ENCODE data around the gene PMPCB.
A peak's percentile ranks its signal among the peaks of the same experiment; 100 is the strongest.

GRCh38 chr7:103296901-103297836, at the start of gene PMPCB:
- peak; percentile 97 for TF ChIP-seq CTCF (IDR thresholded peaks at IDR 0.05; ENCODE audit: poor library complexity, severe bottlenecking)
- peak; percentile 78 for TF ChIP-seq REST (IDR thresholded peaks at IDR 0.05; ENCODE audit: borderline replicate concordance)
- TF ChIP-seq EP300 (conservative IDR thresholded peaks at IDR 0.05; ENCODE audit: poor library complexity, severe bottlenecking): peak; percentile 25
- TF ChIP-seq POLR2AphosphoS5 (IDR thresholded peaks at IDR 0.05): peak; percentile 93
- peak; percentile 96 for TF ChIP-seq TAF1 (IDR thresholded peaks at IDR 0.05; ENCODE audit: low read depth)
- no peak for TF ChIP-seq EZH2 (IDR thresholded peaks at IDR 0.05; ENCODE audit: borderline replicate concordance, insufficient read depth, low read length, poor library complexity, severe bottlenecking)
- peak; percentile 69 for TF ChIP-seq RAD21 (conservative IDR thresholded peaks at IDR 0.05)
- peak; percentile 77 for TF ChIP-seq MXI1 (conservative IDR thresholded peaks at IDR 0.05; ENCODE audit: poor library complexity, severe bottlenecking)
